GM19328 (cell line): ENCODE measurements around the gene COL20A1.
"Not testable (repeated sequence)": the region's sequence is repeated elsewhere in the genome, so short reads cannot be mapped to it uniquely, and the experiment has no call there.

Experiments
- ATAC-seq: cut with Tn5 transposase; IDR thresholded peaks from one replicate; pipeline ENCODE4 v1.9.1; 2021; ENCODE audit warnings: mild to moderate bottlenecking, moderate library complexity; ENCODE audit not compliant: unreplicated experiment

Gene COL20A1

GRCh38 chr20:63330084-63330760 is 37.2 kb downstream of the COL20A1 start:
- no peak for ATAC-seq

DNA sequence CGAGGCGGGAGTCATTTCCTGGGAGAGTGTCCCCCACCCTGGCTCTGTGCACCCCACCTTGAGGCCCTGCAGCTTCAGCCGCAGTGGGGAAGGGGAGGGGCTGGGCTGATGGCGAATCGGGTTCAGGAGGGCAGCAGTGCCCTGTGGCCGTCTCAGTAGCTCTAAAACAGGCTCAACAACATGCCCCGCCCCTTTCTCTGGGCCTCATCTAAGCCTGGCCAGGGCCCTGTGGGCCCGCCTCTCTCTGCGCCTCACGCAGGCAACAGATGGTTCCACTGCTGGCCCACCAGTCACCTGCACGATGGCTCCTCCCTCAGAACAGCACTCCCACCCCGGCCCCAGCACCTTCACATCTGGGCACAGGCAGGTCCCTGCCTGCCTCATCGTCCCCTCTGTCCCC is 38.0 kb downstream of the COL20A1 start:
- no peak for ATAC-seq

- no peak for ATAC-seq
These were observed 38.9 kb downstream of the COL20A1 start for GRCh38 chr20:63331741-63332400.

GRCh38 chr20:63332488-63333240 is 39.7 kb downstream of the COL20A1 start:
- ATAC-seq: no peak

- ATAC-seq: no peak
These were observed 40.4 kb downstream of the COL20A1 start for GRCh38 chr20:63333241-63333836.

DNA sequence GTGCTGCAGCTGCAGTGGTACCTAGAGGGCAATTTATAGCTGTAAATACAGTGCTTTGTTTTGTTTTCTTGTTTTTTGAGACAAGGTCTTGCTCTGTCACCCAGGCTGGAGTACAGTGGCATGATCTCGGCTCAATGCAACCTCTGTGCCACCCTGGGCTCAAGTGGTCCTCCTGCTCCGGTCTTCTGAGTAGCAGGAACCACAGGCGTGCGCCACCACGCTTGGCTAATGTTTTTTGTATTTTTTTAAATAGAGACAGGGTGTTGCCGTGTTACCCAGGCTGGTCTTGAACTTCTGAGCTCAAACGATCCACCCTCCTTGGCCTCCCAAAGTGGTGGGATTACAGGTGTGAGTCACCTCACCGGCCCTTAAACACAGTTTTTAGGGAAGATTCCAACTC is 41.4 kb downstream of the COL20A1 start:
- no peak for ATAC-seq

DNA sequence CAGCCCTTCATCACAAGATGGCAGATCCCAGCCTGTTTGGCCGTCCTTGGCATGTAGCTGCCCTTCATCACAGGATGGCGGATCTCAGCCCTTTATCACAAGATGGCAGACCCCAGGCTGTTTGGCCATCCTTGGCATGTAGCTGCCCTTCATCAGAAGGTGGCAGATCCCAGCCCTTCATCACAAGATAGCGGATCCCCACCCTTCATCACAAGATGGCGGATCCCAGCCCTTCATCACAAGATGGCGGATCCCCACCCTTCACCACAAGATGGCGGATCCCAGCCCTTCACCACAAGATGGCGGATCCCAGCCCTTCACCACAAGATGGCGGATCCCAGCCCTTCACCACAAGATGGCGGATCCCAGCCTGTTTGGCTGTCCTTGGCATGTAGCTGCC is 42.1 kb downstream of the COL20A1 start:
- not testable (repeated sequence) for ATAC-seq

DNA sequence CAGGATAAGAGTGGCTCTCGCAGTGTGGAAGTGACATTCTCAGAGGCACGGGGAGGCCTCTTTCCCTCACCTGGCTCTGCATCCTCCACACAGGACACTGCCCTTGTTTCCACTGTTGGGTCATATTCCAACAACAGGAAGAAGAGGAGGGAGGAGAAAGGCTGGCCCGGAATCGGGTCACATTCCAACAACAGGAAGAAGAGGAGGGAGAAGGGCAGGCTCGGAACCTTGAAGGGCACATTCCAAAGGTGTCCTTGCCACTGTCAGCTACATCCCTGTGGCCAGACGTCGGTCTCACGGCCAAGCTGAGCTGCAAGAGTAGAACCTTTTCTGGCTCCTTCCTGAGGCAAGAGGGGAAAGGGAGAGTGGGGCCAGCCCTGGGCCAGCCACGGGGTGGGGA is 42.7 kb downstream of the COL20A1 start:
- no peak for ATAC-seq

GRCh38 chr20:63336232-63336752 is 43.3 kb downstream of the COL20A1 start:
- ATAC-seq: no peak

GRCh38 chr20:63337786-63338420 is 44.9 kb downstream of the COL20A1 start:
- ATAC-seq: no peak

DNA sequence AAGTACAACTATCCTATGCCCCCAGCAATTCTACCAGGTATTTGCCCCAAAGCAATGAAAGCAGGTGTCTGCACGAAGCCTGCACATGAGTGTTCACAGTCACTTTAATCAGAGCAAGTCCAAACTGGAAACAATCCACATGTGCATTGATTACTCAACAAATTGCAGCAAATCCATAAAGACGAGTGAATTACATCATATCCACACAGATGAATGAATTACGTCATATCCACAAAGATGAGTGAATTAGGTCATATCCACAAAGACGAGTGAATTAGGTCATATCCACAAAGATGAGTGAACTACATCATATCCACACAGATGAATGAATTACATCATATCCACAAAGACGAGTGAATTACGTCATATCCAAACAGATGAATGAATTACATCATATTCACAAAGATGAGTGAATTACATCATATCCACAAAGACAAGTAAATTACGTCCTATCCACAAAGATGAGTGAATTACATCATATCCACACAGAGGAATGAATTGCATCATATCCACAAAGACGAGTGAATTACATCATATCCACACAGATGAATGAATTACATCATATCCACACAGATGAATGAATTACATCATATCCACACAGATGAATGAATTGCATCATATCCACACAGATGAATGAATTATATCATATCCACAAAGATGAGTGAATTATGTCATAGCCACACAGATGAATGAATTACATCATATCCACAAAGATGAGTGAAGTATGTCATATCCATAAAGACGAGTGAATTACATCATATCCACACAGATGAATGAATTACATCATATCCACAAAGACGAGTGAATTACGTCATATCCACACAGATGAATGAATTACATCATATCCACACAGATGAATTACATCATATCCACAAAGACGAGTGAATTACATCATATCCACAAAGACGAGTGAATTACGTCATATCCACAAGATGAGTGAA is 46.4 kb downstream of the COL20A1 start:
- ATAC-seq: not testable (repeated sequence)

DNA sequence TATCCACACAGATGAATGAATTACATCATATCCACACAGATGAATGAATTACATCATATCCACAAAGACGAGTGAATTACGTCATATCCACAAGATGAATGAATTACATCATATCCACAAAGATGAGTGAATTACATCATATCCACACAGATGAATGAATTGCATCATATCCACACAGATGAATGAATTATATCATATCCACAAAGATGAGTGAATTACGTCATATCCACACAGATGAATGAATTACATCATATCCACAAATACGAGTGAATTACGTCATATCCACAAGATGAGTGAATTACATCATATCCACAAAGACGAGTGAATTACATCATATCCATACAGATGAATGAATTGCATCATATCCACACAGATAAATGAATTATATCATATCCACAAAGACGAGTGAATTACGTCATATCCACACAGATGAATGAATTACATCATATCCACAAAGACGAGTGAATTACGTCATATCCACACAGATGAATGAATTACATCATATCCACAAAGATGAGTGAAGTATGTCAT is 47.2 kb downstream of the COL20A1 start:
- not testable (repeated sequence) for ATAC-seq

DNA sequence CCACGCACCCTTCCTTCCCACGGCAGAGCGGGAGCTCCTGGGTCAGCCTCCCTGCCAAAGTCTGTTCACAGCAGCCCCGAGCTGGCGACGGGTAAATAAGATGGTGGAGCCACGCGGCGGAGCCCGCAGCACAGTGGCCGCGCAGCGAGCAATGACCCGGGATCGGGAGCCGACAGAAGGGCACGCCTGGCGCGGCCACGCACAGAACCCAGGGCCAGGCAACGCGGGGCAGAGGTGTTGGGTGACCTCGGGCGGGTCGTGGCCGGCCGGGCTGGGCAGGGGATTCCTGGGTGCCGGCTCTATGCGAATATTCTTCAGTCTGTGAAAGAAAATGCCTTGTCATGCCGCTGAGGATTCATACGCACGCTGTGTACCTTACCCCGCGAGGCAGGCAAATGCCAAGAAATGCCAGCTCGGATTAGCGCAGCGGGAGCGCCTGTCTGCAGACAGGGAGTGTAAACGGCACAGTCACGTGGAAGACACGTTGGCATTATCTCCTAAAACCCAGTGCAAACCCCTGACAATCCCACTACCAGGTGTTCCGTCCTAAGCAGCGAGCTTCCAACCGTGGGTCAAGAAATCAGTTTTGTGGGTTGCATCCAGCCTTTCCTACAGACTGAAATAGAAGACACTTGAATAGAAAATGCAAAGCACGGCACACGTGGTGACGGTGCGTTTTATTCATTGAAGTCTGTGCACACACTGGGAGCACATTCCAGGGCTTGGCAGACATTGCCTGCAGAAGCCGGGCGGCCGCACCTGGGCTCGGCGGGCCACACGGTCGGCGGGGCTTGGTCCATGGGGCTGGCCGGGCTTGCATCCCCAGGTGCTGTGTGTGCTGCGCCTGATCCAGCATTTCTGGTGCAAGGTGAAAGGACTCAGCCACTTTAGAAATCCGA is 49.8 kb downstream of the COL20A1 start:
- ATAC-seq: no peak

GRCh38 chr20:63343460-63344445 is 50.8 kb downstream of the COL20A1 start:
- ATAC-seq: no peak

- ATAC-seq: no peak
These were observed 51.8 kb downstream of the COL20A1 start for GRCh38 chr20:63344616-63345327.

GRCh38 chr20:63345328-63346100 is 52.5 kb downstream of the COL20A1 start:
- no peak for ATAC-seq
